ENCODE measurements around the gene RNF183.

Gene RNF183

GRCh38 chr9:113302792-113303418, at the start of gene RNF183:
Gene RNF183 (minus strand): TSS chr9:113303376. CDS start chr9:113298184, 5,192 bp downstream.
- no peak for DNase-seq

GRCh38 chr9:113352411-113352810, 49.2 kb upstream of the RNF183 start:
- no peak for DNase-seq

GRCh38 chr9:113352006-113352405, 48.8 kb upstream of the RNF183 start:
- no peak for DNase-seq

GRCh38 chr9:113350937-113351336, 47.8 kb upstream of the RNF183 start:
- peak; percentile 77 for DNase-seq

- DNase-seq, result no peak
These were observed 47.0 kb upstream of the RNF183 start for GRCh38 chr9:113350107-113350661.

GRCh38 chr9:113349445-113350094, 46.4 kb upstream of the RNF183 start, which contains the start of gene BSPRY:
Gene BSPRY (plus strand): TSS chr9:113349541. CDS start chr9:113349580, 39 bp downstream.
- no peak for DNase-seq

- no peak for DNase-seq
These were observed 45.9 kb upstream of the RNF183 start for GRCh38 chr9:113349066-113349444.

- no peak for DNase-seq
These were observed 45.3 kb upstream of the RNF183 start for GRCh38 chr9:113348437-113348836.

- no peak for DNase-seq
These were observed 42.5 kb upstream of the RNF183 start for GRCh38 chr9:113345671-113346070.

- no peak for DNase-seq
These were observed 42.0 kb upstream of the RNF183 start for GRCh38 chr9:113345190-113345589.

- DNase-seq, result peak; percentile 45
These were observed 40.6 kb upstream of the RNF183 start for GRCh38 chr9:113343732-113344231.

- no peak for DNase-seq
These were observed 38.7 kb upstream of the RNF183 start for GRCh38 chr9:113341712-113342410.

- DNase-seq, result peak; percentile 84
These were observed 37.0 kb upstream of the RNF183 start, which contains the start of gene WDR31 for GRCh38 chr9:113340011-113340699. Gene WDR31 (minus strand): TSS chr9:113340275. CDS start chr9:113332022, 8,253 bp downstream.

- DNase-seq, result no peak
These were observed 34.5 kb upstream of the RNF183 start for GRCh38 chr9:113337714-113338113.

GRCh38 chr9:113331780-113332179, 28.6 kb upstream of the RNF183 start:
- DNase-seq, result no peak

- DNase-seq, result no peak
These were observed 25.0 kb upstream of the RNF183 start for GRCh38 chr9:113328045-113328782.

GRCh38 chr9:113326230-113326629, 23.1 kb upstream of the RNF183 start:
- DNase-seq, result no peak

- DNase-seq, result no peak
These were observed 19.5 kb upstream of the RNF183 start for GRCh38 chr9:113322671-113323070.

- DNase-seq, result no peak
These were observed 16.9 kb upstream of the RNF183 start for GRCh38 chr9:113320051-113320450.

- DNase-seq, result no peak
These were observed 15.9 kb upstream of the RNF183 start for GRCh38 chr9:113319054-113319453.

- DNase-seq, result no peak
These were observed 14.6 kb upstream of the RNF183 start for GRCh38 chr9:113317777-113318176.

GRCh38 chr9:113316030-113316429, 12.9 kb upstream of the RNF183 start:
- DNase-seq, result no peak
